H54 (cell line): ENCODE measurements around the gene BARD1.

Experiments used
- DNase-seq: peaks from one replicate; pipeline ENCODE4 v3.0.0; 2011; ENCODE audit warnings: low spot score, mixed read lengths; ENCODE audit not compliant: insufficient read length
- FAIRE-seq: peaks from 3 replicates; lab custom pipeline; 2011; peaks lifted over from hg19 to GRCh38; lab: Jason Lieb, UNC
- POLR2A ChIP-seq: IDR thresholded peaks from 2 replicates; pipeline ENCODE4 v1.6.1; 2011; ENCODE audit warnings: low read depth, mild to moderate bottlenecking, low read length

The BARD1 gene

GRCh38 chr2:214808981-214809750 lies at the start of gene BARD1:
Gene BARD1, minus strand, starts transcription at chr2:214809683. Its CDS starts 114 bp downstream, at chr2:214809569.
- no peak for FAIRE-seq

GRCh38 chr2:214856137-214856536 lies 46.7 kb upstream of the BARD1 start:
- no peak for TF ChIP-seq POLR2A
- FAIRE-seq = peak; percentile 60
- peak; percentile 12 for DNase-seq

More at GRCh38 chr2:214808981-214809750, at the start of gene BARD1:
- TF ChIP-seq POLR2A = peak; percentile 69
- DNase-seq = peak; percentile 30

- no peak for DNase-seq
- FAIRE-seq = no peak
- no peak for TF ChIP-seq POLR2A
These were observed 44.4 kb upstream of the BARD1 start for GRCh38 chr2:214853906-214854305.

GRCh38 chr2:214843823-214844222 lies 34.3 kb upstream of the BARD1 start:
- DNase-seq (no peak), FAIRE-seq (no peak)

GRCh38 chr2:214839464-214839863 lies 30.0 kb upstream of the BARD1 start:
- TF ChIP-seq POLR2A = no peak
- DNase-seq (no peak), FAIRE-seq (no peak)

More at GRCh38 chr2:214843823-214844222, 34.3 kb upstream of the BARD1 start:
- no peak for TF ChIP-seq POLR2A

GRCh38 chr2:214837466-214837865 lies 28.0 kb upstream of the BARD1 start:
- no peak for FAIRE-seq
- TF ChIP-seq POLR2A = no peak
- no peak for DNase-seq

GRCh38 chr2:214836568-214836967 lies 27.1 kb upstream of the BARD1 start:
- no peak for FAIRE-seq
- no peak for TF ChIP-seq POLR2A
- no peak for DNase-seq

- FAIRE-seq (peak; percentile 45), DNase-seq (no peak)
- no peak for TF ChIP-seq POLR2A
These were observed 21.4 kb upstream of the BARD1 start for GRCh38 chr2:214830794-214831346.

- FAIRE-seq (no peak), DNase-seq (no peak)
- no peak for TF ChIP-seq POLR2A
These were observed 6.6 kb upstream of the BARD1 start for GRCh38 chr2:214816008-214816533.

GRCh38 chr2:214810671-214811070 lies 1.2 kb upstream of the BARD1 start:
- FAIRE-seq (no peak), DNase-seq (no peak)
- no peak for TF ChIP-seq POLR2A

- TF ChIP-seq POLR2A = peak; percentile 58
- FAIRE-seq (peak; percentile 55), DNase-seq (peak; percentile 87)
These were observed 475 bp upstream of the BARD1 start for GRCh38 chr2:214809751-214810564.

GRCh38 chr2:214807653-214808052 lies 1.8 kb downstream of the BARD1 start:
- FAIRE-seq (peak; percentile 33), DNase-seq (no peak)
- no peak for TF ChIP-seq POLR2A

GRCh38 chr2:214801768-214802397 lies 7.6 kb downstream of the BARD1 start:
- DNase-seq = no peak
- TF ChIP-seq POLR2A = no peak
- no peak for FAIRE-seq

- no peak for TF ChIP-seq POLR2A
- FAIRE-seq (no peak), DNase-seq (no peak)
These were observed 8.4 kb downstream of the BARD1 start for GRCh38 chr2:214801068-214801467.
